Measurements from ENCODE around the gene CHRNA3. TPM values are rescaled to one million over a fixed set of nuclear protein-coding genes. Genes with fewer than 3 reads are reported as not detected.

Gene CHRNA3
- total RNA-seq, 2 experiments from 2014 or later, result not detected

GRCh38 chr15:78634210-78635145 is 13.7 kb upstream of the CHRNA3 start:
- H3K4me1 Mint-ChIP-seq (ENCODE audit: low read depth), result no peaks in the 10 kb centered on the region
- DNase-seq, result no peak
- peaks cover 6% of the 10 kb centered on the region for H3K27me3 Mint-ChIP-seq (ENCODE audit: low read depth)
- no peaks in the 10 kb centered on the region for H3K36me3 Mint-ChIP-seq (ENCODE audit: low read depth)
- intact Hi-C loops (cut with micrococcal nuclease), result loop anchor here (5.0 kb wide), 1 partner anchor 118 kb away; no protein-coding TSS in a partner anchor
- H3K27ac Mint-ChIP-seq, result no peak overlapping the region
- peaks cover 7% of the 10 kb centered on the region for H3K9me3 Mint-ChIP-seq
- no peak overlapping the region for H3K4me3 Mint-ChIP-seq
- CTCF ChIA-PET, result interaction anchor here (0.6 to 7.1 kb wide), 2 partner anchors 76 to 246 kb away, joined by 4 to 102 read pairs; no protein-coding TSS in a partner anchor

GRCh38 chr15:78633348-78633747 is 12.6 kb upstream of the CHRNA3 start:
- no peak overlapping the region for H3K4me3 Mint-ChIP-seq
- CTCF ChIA-PET, result no interaction called here
- DNase-seq, result no peak
- H3K27me3 Mint-ChIP-seq (ENCODE audit: low read depth), result peaks cover 2% of the 10 kb centered on the region
- H3K9me3 Mint-ChIP-seq, result peaks cover 7% of the 10 kb centered on the region
- no peaks in the 10 kb centered on the region for H3K36me3 Mint-ChIP-seq (ENCODE audit: low read depth)
- H3K27ac Mint-ChIP-seq, result no peak overlapping the region
- no peaks in the 10 kb centered on the region for H3K4me1 Mint-ChIP-seq (ENCODE audit: low read depth)
- intact Hi-C loops (cut with micrococcal nuclease), result no loop called here

- CTCF ChIA-PET, result no interaction called here
- Mint-ChIP-seq H3K4me1 (ENCODE audit: low read depth) (no peaks in the 10 kb centered on the region), H3K9me3 (peaks cover 7% of the 10 kb centered on the region), H3K36me3 (ENCODE audit: low read depth) (no peaks in the 10 kb centered on the region), H3K4me3 (no peak overlapping the region), H3K27me3 (ENCODE audit: low read depth) (peaks cover 12% of the 10 kb centered on the region), H3K27ac (no peak overlapping the region)
- intact Hi-C loops (cut with micrococcal nuclease), result no loop called here
- no peak for DNase-seq
Measured at GRCh38 chr15:78630886-78631633, 10.3 kb upstream of the CHRNA3 start.

GRCh38 chr15:78629716-78630065 is 8.9 kb upstream of the CHRNA3 start:
- H3K4me3 Mint-ChIP-seq, result no peak overlapping the region
- CTCF ChIA-PET, result no interaction called here
- intact Hi-C loops (cut with micrococcal nuclease), result no loop called here
- peaks cover 12% of the 10 kb centered on the region for H3K27me3 Mint-ChIP-seq (ENCODE audit: low read depth)
- H3K4me1 Mint-ChIP-seq (ENCODE audit: low read depth), result no peaks in the 10 kb centered on the region
- no peak for DNase-seq
- H3K9me3 Mint-ChIP-seq, result peaks cover 7% of the 10 kb centered on the region
- peak overlapping the region; percentile 6 for H3K27ac Mint-ChIP-seq
- H3K36me3 Mint-ChIP-seq (ENCODE audit: low read depth), result no peaks in the 10 kb centered on the region

GRCh38 chr15:78629031-78629715 is 8.4 kb upstream of the CHRNA3 start:
- H3K27me3 Mint-ChIP-seq (ENCODE audit: low read depth), result peaks cover 12% of the 10 kb centered on the region
- no peak for DNase-seq
- H3K9me3 Mint-ChIP-seq, result peaks cover 7% of the 10 kb centered on the region
- H3K4me3 Mint-ChIP-seq, result no peak overlapping the region
- intact Hi-C loops (cut with micrococcal nuclease), result no loop called here
- no peak overlapping the region for H3K27ac Mint-ChIP-seq
- CTCF ChIA-PET, result no interaction called here
- H3K4me1 Mint-ChIP-seq (ENCODE audit: low read depth), result no peaks in the 10 kb centered on the region
- no peaks in the 10 kb centered on the region for H3K36me3 Mint-ChIP-seq (ENCODE audit: low read depth)

- intact Hi-C loops (cut with micrococcal nuclease), result no loop called here
- Mint-ChIP-seq H3K4me3 (no peak overlapping the region), H3K27ac (no peak overlapping the region), H3K4me1 (ENCODE audit: low read depth) (no peaks in the 10 kb centered on the region), H3K9me3 (peaks cover 6% of the 10 kb centered on the region), H3K36me3 (ENCODE audit: low read depth) (no peaks in the 10 kb centered on the region), H3K27me3 (ENCODE audit: low read depth) (peaks cover 12% of the 10 kb centered on the region)
- CTCF ChIA-PET, result no interaction called here
- no peak for DNase-seq
Measured at GRCh38 chr15:78628227-78628626, 7.4 kb upstream of the CHRNA3 start.

- no peaks in the 10 kb centered on the region for H3K9me3 Mint-ChIP-seq
- H3K4me3 Mint-ChIP-seq, result no peak overlapping the region
- CTCF ChIA-PET, result interaction anchor here (0.6 kb wide), 1 partner anchor 134 kb away, joined by 3 read pairs; no protein-coding TSS in a partner anchor
- no peak for DNase-seq
- intact Hi-C loops (cut with micrococcal nuclease), result no loop called here
- H3K27ac Mint-ChIP-seq, result no peak overlapping the region
- H3K36me3 Mint-ChIP-seq (ENCODE audit: low read depth), result no peaks in the 10 kb centered on the region
- H3K4me1 Mint-ChIP-seq (ENCODE audit: low read depth), result no peaks in the 10 kb centered on the region
- peaks cover 16% of the 10 kb centered on the region for H3K27me3 Mint-ChIP-seq (ENCODE audit: low read depth)
Measured at GRCh38 chr15:78627348-78627747, 6.6 kb upstream of the CHRNA3 start.

- DNase-seq, result no peak
- intact Hi-C loops (cut with micrococcal nuclease), result no loop called here
- H3K27ac Mint-ChIP-seq, result no peak overlapping the region
- H3K4me1 Mint-ChIP-seq (ENCODE audit: low read depth), result no peaks in the 10 kb centered on the region
- CTCF ChIA-PET, result no interaction called here
- H3K27me3 Mint-ChIP-seq (ENCODE audit: low read depth), result peaks cover 24% of the 10 kb centered on the region
- H3K36me3 Mint-ChIP-seq (ENCODE audit: low read depth), result no peaks in the 10 kb centered on the region
- H3K4me3 Mint-ChIP-seq, result no peak overlapping the region
- no peaks in the 10 kb centered on the region for H3K9me3 Mint-ChIP-seq
Measured at GRCh38 chr15:78626381-78626995, 5.7 kb upstream of the CHRNA3 start.

- Mint-ChIP-seq H3K36me3 (ENCODE audit: low read depth) (no peaks in the 10 kb centered on the region), H3K27me3 (ENCODE audit: low read depth) (peaks cover 30% of the 10 kb centered on the region), H3K9me3 (no peaks in the 10 kb centered on the region), H3K4me1 (ENCODE audit: low read depth) (peaks cover 5% of the 10 kb centered on the region), H3K27ac (no peak overlapping the region), H3K4me3 (no peak overlapping the region)
- CTCF ChIA-PET, result no interaction called here
- intact Hi-C loops (cut with micrococcal nuclease), result no loop called here
- no peak for DNase-seq
Measured at GRCh38 chr15:78625606-78626280, 4.9 kb upstream of the CHRNA3 start.

GRCh38 chr15:78624651-78625590 is 4.1 kb upstream of the CHRNA3 start:
- no peak overlapping the region for H3K27ac Mint-ChIP-seq
- H3K4me1 Mint-ChIP-seq (ENCODE audit: low read depth), result peaks cover 5% of the 10 kb centered on the region
- no peaks in the 10 kb centered on the region for H3K36me3 Mint-ChIP-seq (ENCODE audit: low read depth)
- peaks cover 32% of the 10 kb centered on the region for H3K27me3 Mint-ChIP-seq (ENCODE audit: low read depth)
- H3K9me3 Mint-ChIP-seq, result no peaks in the 10 kb centered on the region
- DNase-seq, result no peak
- H3K4me3 Mint-ChIP-seq, result no peak overlapping the region
- intact Hi-C loops (cut with micrococcal nuclease), result no loop called here
- CTCF ChIA-PET, result interaction anchor here (0.7 to 1.0 kb wide), 2 partner anchors 80 to 360 kb away, joined by 3 read pairs; no protein-coding TSS in a partner anchor

Data from activated naive CD4-positive, alpha-beta T cell treated with anti-CD3 and anti-CD28 coated beads for 36 hours (primary cell).